Muscle layer of colon (tissue), 2 donors: ENCODE data around the gene ZNF438.
"Not testable (repeated sequence)": the region's sequence is repeated elsewhere in the genome, so short reads cannot be mapped to it uniquely, and the experiment has no call there.

Experiments
- H3K27ac ChIP-seq: one replicate; pipeline ENCODE4 v1.7.0; 2013; ENCODE audit warnings: low read depth, mild to moderate bottlenecking, low read length, moderate library complexity
- H3K27me3 ChIP-seq, 2 donors: one replicate each; pipeline ENCODE4 v1.7.0; 2013; ENCODE audit warnings: low read length in 2 of 2, mild to moderate bottlenecking in 2 of 2; ENCODE audit not compliant: insufficient read depth in 2 of 2, control insufficient read depth in 1 of 2
- H3K36me3 ChIP-seq: one replicate; pipeline ENCODE4 v1.7.0; 2013; ENCODE audit warnings: mild to moderate bottlenecking, low read length; ENCODE audit not compliant: insufficient read depth
- H3K4me1 ChIP-seq: one replicate; pipeline ENCODE4 v1.7.0; 2013; ENCODE audit warnings: mild to moderate bottlenecking, low read length; ENCODE audit not compliant: insufficient read depth
- H3K4me3 ChIP-seq, 2 donors: one replicate each; pipeline ENCODE4 v1.7.0; 2013; ENCODE audit warnings: low read length in 2 of 2, low read depth in 1 of 2, mild to moderate bottlenecking in 1 of 2, moderate library complexity in 1 of 2
- H3K9ac ChIP-seq: one replicate; pipeline ENCODE4 v1.7.0; 2013; ENCODE audit warnings: low read length
- H3K9me3 ChIP-seq: one replicate; pipeline ENCODE4 v1.7.0; 2013; ENCODE audit warnings: mild to moderate bottlenecking, low read length
- donor health status: abdominal sarcoma.
- donor health status: Adenocarcinoma of cecum.

Gene ZNF438

DNA sequence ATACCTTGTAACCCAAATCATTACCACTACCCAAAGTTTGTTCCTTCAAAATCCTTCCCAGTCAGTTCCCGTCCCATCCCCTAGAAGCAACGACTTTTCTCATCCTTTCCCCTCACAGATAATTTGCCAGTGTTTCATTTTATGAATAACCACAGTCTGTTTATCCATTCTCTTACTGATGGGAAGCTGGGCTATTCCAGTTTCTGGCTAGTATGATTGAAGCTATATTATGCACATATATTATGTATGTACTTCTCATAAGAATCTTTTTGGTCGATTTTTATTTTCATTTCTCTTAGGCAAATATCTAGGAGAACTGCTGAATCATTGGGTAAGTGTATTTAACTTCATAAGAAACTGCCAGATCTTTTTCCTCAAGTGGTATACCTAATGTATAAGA, 114.6 kb downstream of the ZNF438 start:
- H3K27ac ChIP-seq = no peak overlapping the region
- H3K9ac ChIP-seq = no peak overlapping the region
- peaks cover 6% of the 10 kb centered on the region for H3K4me1 ChIP-seq
- H3K4me3 ChIP-seq = no peak overlapping the region
- no peaks in the 10 kb centered on the region for H3K9me3 ChIP-seq
- H3K27me3 ChIP-seq = no peaks in the 10 kb centered on the region
- no peaks in the 10 kb centered on the region for H3K36me3 ChIP-seq

DNA sequence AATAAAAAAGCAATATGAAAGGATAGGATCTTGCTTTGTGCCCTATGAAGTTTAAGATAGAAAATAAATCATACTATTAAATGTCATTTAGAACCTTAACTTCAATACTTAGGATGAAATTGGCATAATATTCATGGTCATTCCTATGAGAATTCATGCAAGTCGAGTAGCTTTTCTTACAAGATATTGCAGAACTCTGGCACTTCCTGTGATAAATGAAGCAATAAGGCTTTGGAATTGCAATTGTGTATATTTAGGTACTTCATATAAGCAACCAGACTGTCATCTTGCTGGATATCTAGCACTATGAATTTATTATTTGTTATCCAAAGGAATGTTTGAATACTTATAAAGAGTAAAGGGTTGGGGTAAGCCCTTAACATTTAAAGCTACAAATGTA, 116.5 kb downstream of the ZNF438 start:
- Histone ChIP-seq H3K36me3 (no peaks in the 10 kb centered on the region), H3K27ac (no peak overlapping the region), H3K27me3 (no peaks in the 10 kb centered on the region), H3K4me1 (peaks cover 12% of the 10 kb centered on the region), H3K4me3 (no peak overlapping the region), H3K9ac (no peak overlapping the region), H3K9me3 (no peaks in the 10 kb centered on the region)

DNA sequence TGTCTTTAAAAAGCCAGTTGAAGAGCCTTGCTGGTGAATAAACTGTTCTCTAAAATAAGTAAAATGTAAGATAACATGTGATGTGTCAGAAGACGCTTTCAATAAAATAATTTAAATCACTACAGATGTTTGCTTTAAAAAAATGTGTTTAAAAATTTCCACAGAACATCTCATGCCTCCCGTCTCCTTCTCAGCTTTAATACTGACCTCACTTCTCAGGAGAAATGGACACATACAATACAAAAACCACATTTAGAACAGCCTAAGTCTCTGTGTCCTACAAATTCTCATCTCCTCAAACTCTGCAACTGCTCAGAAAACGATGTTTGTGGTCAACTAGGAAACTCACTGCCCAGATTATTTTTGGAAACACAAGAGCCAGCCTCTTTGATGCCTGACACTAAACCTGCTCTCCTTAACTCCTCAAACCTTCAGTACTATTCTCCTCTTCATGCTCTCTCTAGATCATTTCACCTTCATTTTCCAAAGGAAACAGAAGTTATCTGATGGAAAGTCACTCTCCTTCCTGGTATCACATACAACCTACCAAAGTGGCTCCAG, 120.3 kb downstream of the ZNF438 start:
- no peaks in the 10 kb centered on the region for H3K36me3 ChIP-seq
- no peaks in the 10 kb centered on the region for H3K9me3 ChIP-seq
- H3K4me3 ChIP-seq = no peak overlapping the region
- H3K9ac ChIP-seq = no peak overlapping the region
- H3K4me1 ChIP-seq = peaks cover 12% of the 10 kb centered on the region
- H3K27me3 ChIP-seq = no peaks in the 10 kb centered on the region
- no peak overlapping the region for H3K27ac ChIP-seq

DNA sequence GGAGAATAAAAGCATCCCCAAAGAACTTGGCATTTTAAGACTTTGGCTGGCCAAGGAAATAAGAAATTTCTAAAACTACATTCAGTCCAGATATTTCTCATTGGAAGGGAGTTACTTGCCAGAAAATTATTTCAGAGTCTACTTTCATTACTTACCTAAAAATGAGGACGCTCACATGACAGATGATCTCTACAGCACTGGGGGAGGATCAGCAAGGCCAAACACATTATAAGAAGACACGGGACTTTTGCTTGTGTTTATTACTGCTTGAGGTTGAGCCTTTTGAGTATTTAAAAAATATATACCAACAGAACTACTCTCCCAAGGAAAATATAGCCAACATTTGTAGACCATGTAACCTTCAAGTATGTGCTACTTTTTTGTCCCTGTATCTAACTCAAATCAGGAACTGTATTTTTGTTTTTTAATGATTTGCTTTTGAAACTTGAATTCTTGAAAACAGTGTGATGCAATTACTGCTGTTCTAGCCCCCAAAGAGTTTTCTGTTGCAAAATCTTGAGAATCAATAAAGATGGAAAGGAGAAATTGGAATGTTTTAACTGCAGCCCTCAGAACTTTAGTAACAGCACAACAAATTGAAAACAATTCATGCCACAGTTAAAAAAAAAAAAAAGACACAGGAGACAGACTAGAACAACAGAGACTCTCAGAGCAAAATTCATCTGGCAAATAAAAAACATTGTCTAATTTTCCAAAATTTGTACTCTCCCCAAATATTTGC, 128.1 kb downstream of the ZNF438 start:
- no peak overlapping the region for H3K4me3 ChIP-seq
- H3K4me1 ChIP-seq = no peaks in the 10 kb centered on the region
- H3K27me3 ChIP-seq = no peaks in the 10 kb centered on the region
- H3K27ac ChIP-seq = no peak overlapping the region
- H3K9ac ChIP-seq = no peak overlapping the region
- H3K36me3 ChIP-seq = no peaks in the 10 kb centered on the region
- no peaks in the 10 kb centered on the region for H3K9me3 ChIP-seq

DNA sequence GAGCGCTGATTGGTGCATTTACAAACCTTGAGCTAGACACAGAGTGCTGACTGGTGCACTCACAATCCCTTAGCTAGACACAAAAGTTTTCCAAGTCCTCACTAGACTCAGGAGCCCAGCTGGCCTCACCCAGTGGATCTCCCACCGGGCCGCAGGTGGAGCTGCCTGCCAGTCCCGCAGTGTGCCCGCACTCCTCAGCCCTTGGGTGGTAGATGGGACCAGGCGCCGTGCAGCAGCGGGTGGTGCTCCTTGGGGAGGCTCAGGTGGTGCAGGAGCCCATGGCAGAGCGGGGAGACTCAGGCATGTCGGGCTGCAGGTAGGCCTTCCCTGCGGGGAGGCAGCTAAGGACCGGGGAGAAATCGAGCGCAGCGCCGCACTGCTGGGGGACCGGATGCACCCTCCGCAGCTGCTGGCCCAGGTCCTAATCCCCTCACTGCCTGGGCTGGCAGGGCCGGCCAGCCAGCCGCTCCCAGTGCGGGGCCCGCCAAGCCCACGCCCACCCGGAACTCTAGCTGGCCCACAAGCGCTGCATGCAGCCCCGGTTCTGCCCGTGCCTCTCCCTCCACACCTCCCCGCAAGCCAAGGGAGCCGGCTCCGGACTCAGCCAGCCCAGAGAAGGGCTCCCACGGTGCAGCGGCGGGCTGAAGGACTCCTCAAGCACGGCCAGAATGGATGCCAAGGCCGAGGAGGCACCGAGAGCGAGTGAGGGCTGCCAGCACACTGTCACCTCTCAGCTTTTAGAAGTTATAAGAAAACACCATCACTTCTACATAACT, 128.9 kb downstream of the ZNF438 start:
- Histone ChIP-seq H3K4me1 (no peaks in the 10 kb centered on the region), H3K9me3 (no peaks in the 10 kb centered on the region), H3K27me3 (no peaks in the 10 kb centered on the region), H3K9ac (no peak overlapping the region), H3K4me3 (no peak overlapping the region), H3K36me3 (no peaks in the 10 kb centered on the region), H3K27ac (no peak overlapping the region)

DNA sequence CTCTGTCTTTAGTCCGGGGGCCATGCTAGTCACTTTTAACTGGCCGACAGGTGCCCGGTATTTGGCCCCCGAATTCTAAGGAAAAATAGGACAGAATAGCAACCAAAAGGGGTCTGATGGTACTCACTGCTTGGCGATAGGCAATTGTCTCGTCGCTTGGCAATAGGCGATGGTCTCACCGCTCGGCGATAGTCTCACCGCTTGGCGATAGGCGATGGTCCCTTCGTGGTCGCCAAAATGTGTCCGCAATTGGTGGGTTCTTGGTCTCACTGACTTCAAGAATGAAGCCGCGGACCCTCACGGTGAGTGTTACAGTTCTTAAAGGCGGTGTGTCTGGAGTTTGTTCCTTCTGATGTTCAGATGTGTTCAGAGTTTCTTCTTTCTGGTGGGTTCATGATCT, 130.2 kb downstream of the ZNF438 start:
- H3K36me3 ChIP-seq, H3K4me3 ChIP-seq, H3K4me1 ChIP-seq, H3K9me3 ChIP-seq, H3K27me3 ChIP-seq, H3K9ac ChIP-seq, H3K27ac ChIP-seq: not testable (repeated sequence)

DNA sequence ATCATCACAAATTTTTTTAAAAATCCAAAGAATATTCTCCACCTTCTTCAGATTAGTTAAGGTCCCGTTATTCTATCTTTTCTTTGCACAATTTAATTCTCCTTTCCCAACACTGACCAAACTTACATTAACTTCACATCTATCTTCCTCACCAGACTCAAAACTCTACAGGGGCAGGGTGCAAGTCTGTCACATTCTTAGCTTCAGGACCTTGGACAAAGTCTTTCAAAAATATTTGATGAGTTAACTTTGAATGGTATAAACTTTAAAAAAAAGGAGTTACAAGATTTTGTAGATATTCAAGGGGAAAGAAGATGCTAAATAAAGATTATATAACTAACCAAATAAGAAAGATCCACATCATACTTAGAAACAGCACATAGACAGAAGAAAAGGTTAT, 132.7 kb downstream of the ZNF438 start:
- no peaks in the 10 kb centered on the region for H3K9me3 ChIP-seq
- no peak overlapping the region for H3K27ac ChIP-seq
- H3K4me1 ChIP-seq = no peaks in the 10 kb centered on the region
- no peak overlapping the region for H3K4me3 ChIP-seq
- H3K9ac ChIP-seq = no peak overlapping the region
- H3K36me3 ChIP-seq = no peaks in the 10 kb centered on the region
- H3K27me3 ChIP-seq = no peaks in the 10 kb centered on the region

DNA sequence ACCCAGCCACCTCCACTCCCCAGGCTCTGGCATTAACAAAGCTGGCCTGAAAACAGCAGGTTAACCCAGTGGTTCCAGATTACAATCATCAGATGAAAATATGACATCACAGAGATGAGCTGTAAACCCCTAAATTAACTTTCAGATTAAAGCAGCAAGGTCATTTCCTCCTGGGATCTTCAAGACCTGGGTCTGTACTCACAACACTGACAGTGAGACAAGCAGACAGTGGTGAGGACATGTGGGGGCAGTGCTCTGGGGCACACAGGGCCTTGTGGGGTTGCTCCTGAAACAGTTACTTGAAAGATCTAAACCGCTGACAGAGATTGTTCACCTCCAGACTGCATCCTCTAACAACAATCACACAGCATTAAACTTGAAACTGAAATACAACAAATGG, 134.1 kb downstream of the ZNF438 start:
- H3K4me1 ChIP-seq = no peaks in the 10 kb centered on the region

DNA sequence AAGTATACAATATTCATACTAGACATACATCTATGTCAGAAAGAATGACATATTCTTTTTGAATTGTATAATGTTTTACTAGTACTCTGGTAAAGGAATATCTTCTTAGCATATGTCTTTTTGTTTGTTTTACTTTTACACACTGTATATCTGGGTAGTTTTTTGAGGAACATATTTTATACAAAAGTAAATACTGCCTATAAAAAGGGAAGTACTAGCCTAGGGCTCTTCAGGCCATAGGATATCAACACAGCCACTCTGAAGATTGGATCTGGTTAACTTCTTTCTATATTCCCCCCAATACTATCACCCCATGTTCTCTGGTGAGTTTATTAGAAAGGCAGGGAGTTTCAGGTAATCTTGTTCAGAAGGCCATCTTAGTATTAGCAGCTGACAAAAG, 134.6 kb downstream of the ZNF438 start:
- H3K4me1 ChIP-seq = no peaks in the 10 kb centered on the region
- no peak overlapping the region for H3K27ac ChIP-seq
- no peak overlapping the region for H3K9ac ChIP-seq
- H3K4me3 ChIP-seq = no peak overlapping the region
- no peaks in the 10 kb centered on the region for H3K27me3 ChIP-seq
- H3K9me3 ChIP-seq = no peaks in the 10 kb centered on the region
- no peaks in the 10 kb centered on the region for H3K36me3 ChIP-seq

More for the DNA sequence above, 134.1 kb downstream of the ZNF438 start:
- no peaks in the 10 kb centered on the region for H3K9me3 ChIP-seq
- H3K27me3 ChIP-seq = no peaks in the 10 kb centered on the region
- H3K9ac ChIP-seq = no peak overlapping the region
- no peaks in the 10 kb centered on the region for H3K36me3 ChIP-seq
- no peak overlapping the region for H3K4me3 ChIP-seq
- H3K27ac ChIP-seq = no peak overlapping the region

DNA sequence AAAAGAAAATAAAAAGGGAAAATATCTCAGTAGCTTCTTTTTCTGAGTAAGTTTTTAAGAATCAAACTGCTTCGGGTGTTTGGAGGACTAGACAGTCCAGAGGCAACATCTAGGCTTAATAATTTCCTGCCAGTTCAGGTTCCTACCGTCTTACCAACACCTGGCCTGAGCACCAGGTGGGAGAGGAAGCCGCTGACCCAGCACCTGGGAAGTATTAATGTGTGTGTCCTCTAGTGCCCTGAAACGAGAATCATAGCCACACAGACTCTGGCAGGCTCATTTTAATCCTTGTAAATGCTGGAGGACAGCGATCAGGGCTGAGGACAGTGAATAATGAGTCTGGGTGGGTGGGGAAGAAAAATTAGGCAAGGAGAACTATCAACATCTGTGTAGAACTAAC, 137.4 kb downstream of the ZNF438 start:
- H3K27ac ChIP-seq = no peak overlapping the region
- no peaks in the 10 kb centered on the region for H3K36me3 ChIP-seq
- no peaks in the 10 kb centered on the region for H3K27me3 ChIP-seq

DNA sequence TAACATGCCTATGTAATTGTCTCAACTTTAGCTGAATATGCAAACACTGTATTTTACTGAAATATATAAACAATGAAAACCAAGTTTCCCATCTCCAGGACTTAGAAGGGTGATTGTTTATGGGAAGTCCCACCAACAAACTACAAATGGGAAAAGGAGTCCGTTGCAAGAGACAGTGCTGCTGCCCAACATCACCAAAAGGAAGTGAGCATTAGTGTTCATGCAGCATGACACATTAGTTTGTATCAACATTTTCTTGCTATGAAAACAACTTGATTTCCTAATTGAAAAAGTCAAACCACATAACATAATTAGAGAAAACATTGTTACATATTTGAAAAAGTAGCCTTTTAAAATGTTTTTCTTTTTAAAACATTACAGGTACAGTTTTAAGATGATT, 138.5 kb downstream of the ZNF438 start:
- Histone ChIP-seq H3K36me3 (no peaks in the 10 kb centered on the region), H3K4me1 (no peaks in the 10 kb centered on the region), H3K4me3 (no peak overlapping the region), H3K9ac (no peak overlapping the region), H3K9me3 (no peaks in the 10 kb centered on the region), H3K27ac (no peak overlapping the region), H3K27me3 (no peaks in the 10 kb centered on the region)

More for the DNA sequence above, 137.4 kb downstream of the ZNF438 start:
- H3K9ac ChIP-seq = no peak overlapping the region
- no peak overlapping the region for H3K4me3 ChIP-seq
- no peaks in the 10 kb centered on the region for H3K9me3 ChIP-seq
- H3K4me1 ChIP-seq = no peaks in the 10 kb centered on the region
